ENCODE measurements around the gene ANKLE2.
"Not testable (repeated sequence)": the region's sequence is repeated elsewhere in the genome, so short reads cannot be mapped to it uniquely, and the experiment has no call there.

ANKLE2 gene

DNA sequence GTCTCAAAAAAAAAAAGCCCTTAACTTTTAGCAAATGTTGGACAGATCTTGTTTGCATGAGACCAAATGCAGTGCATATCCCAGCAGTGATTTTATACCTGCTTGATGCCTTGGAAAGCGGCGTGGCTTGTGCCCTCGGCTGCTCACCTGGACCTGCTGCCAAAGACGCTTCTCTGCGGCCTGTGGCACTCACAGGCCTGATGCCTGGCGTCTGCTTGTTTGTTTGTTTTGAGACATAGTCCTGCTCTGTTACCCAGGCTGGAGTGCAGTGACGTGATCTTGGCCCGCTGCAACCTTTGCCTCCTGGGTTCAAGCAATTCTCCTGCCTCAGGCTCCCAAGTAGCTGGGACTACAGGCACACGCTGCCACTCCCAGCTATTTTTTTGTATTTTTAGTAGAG is 45.8 kb downstream of the ANKLE2 start:
- no peaks in the 10 kb centered on the region for H3K27me3 Mint-ChIP-seq
- ATAC-seq (replicated peaks) (no peak), DNase-seq (no peak)
- H3K4me3 Mint-ChIP-seq = no peak overlapping the region
- H3K9me3 Mint-ChIP-seq = no peaks in the 10 kb centered on the region
- H3K4me1 Mint-ChIP-seq = peaks cover 15 to 19% of the 10 kb centered on the region in 2 donors
- H3K36me3 Mint-ChIP-seq = peaks cover 35 to 45% of the 10 kb centered on the region in 2 donors
- no peak overlapping the region for H3K27ac Mint-ChIP-seq

DNA sequence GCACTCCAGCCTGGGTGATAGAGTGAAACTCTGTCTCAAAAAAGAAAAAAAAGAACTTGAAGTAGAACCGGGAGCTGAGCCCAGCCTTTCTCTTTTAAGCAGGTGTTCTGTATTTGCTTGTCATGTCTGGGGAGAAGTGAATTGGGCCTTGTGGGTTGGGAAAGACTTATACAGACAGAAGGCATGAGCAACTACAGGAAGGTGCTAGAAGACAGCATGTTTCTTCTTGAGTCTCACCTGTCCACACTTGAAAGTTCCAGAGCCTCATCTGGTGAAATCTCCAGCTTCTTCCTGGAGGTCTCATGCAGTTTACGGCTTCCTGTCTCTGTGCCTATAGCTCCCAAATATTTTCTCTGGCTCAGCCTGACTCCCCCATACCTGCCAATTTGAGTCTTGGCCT is 48.5 kb downstream of the ANKLE2 start:
- no peaks in the 10 kb centered on the region for H3K27me3 Mint-ChIP-seq
- no peak for ATAC-seq (replicated peaks)
- H3K27ac Mint-ChIP-seq = no peak overlapping the region
- peaks cover 29 to 30% of the 10 kb centered on the region in 2 donors for H3K36me3 Mint-ChIP-seq
- no peaks in the 10 kb centered on the region for H3K9me3 Mint-ChIP-seq
- no peak for DNase-seq
- H3K4me1 Mint-ChIP-seq = peaks cover 16 to 19% of the 10 kb centered on the region in 2 donors
- no peak overlapping the region for H3K4me3 Mint-ChIP-seq

DNA sequence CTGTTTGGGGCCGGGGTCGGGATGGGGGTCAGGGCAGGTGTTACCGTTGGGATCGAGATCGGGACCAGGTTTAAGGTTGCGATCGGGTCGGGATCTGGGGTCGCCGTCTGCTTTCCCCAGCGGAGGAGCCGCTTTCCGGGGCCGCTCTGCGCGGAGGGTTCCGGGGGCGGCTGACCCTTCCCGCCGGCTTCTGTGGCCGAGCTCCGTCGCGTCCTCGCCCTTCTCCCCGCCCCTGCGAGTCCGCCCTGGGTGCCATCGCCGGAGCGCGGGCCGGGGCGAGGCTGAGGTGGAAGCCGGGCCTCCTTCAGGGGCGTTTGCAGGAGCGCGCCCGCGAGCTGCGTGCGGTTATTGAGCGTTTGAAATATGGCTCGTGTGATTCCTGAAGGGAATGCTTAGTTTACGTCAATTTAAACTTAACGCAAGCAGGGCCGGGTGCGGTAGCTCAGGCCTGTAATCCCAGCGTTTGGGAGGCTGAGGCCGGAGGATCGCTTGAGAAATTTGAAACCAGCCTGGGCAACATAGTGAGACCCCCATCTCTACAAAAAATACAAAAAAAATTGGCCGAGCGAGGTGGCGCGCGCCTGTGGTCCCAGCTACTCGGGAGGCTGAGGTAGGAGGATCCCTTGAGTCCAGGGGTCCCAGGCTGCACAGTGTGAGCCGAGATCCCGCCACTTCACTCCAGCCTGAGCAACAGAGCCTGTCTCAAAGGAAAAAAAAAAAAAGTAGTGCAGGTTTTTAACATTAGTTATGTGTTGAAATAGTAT is 50.4 kb downstream of the ANKLE2 start:
- Mint-ChIP-seq H3K36me3 (peaks cover 24 to 29% of the 10 kb centered on the region in 2 donors), H3K4me1 (peaks cover 16 to 23% of the 10 kb centered on the region in 2 donors), H3K27me3 (no peaks in the 10 kb centered on the region), H3K9me3 (peaks cover 4 to 5% of the 10 kb centered on the region in 2 donors), H3K4me3 (peak overlapping the region; percentile 85 to 89), H3K27ac (peak overlapping the region; percentile 85)
- peak; percentile 16 for DNase-seq
- peak; percentile 29 to 34 for ATAC-seq (replicated peaks)

DNA sequence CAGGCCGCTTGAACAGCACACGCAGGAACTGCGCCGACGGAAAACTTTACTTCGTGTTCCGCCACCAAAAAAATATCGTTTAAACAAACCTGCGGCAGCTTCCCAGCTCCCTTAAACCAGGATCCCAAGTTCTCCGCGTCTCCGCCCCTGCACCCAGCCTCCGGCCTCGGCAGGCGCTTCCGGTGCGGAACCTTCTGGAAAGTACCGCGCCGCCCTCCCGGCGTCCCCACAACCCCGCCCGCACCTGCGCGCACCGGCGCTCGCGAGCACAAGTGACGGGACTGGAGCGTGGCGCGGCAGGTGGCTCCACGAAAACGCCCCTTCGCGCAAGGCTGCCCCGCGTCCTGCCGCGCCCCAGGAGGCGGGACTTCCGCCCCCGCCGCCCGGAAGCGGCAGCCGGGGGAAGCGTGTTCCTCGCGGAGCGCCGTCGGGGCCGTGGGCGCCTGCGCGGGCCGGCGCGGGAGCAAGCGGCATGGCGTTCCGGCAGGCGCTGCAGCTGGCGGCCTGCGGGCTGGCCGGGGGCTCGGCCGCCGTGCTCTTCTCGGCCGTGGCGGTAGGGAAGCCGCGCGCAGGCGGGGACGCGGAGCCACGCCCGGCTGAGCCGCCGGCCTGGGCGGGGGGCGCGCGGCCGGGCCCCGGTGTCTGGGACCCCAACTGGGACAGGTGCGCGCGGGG is 51.1 kb downstream of the ANKLE2 start, which contains the start of gene PGAM5:
Gene PGAM5 (plus strand): TSS at position 438 of the 675 bp plus-strand sequence. CDS start 35 bp downstream, at position 473.
- Mint-ChIP-seq H3K27me3 (no peaks in the 10 kb centered on the region), H3K27ac (peak within 1 kb of the TSS; percentile 97), H3K36me3 (peaks cover 24 to 29% of the 10 kb centered on the region in 2 donors), H3K4me1 (peaks cover 16 to 23% of the 10 kb centered on the region in 2 donors), H3K4me3 (peak within 1 kb of the TSS; percentile 89 to 95), H3K9me3 (peaks cover 4 to 5% of the 10 kb centered on the region in 2 donors)
- DNase-seq (peak; percentile 93), ATAC-seq (replicated peaks) (peak; percentile 93 to 97)

DNA sequence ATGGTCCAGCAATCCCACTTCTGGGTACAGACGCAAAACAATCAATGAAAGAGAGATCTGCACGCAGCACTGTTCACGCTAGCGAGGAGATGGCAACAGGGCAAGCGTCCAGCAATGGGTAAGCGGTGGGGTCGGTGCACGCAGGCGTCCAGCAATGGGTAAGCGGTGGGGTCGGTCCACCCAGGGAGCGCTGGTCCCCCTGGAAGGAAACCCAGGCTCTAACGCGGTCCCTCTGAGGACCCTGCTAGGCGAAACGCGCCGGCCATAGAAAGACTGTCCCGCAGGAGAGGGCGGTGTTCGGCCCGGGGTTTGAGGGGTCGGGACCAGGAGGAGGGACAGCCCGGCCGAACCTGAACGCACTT is 51.6 kb downstream of the ANKLE2 start:
- H3K27me3 Mint-ChIP-seq = no peaks in the 10 kb centered on the region
- no peak for DNase-seq
- ATAC-seq (replicated peaks) = peak; percentile 44 to 48
- peak overlapping the region; percentile 89 to 95 for H3K4me3 Mint-ChIP-seq
- H3K27ac Mint-ChIP-seq = peak overlapping the region; percentile 97
- H3K4me1 Mint-ChIP-seq = peaks cover 16 to 23% of the 10 kb centered on the region in 2 donors
- peaks cover 25 to 29% of the 10 kb centered on the region in 2 donors for H3K36me3 Mint-ChIP-seq
- H3K9me3 Mint-ChIP-seq = peaks cover 4 to 5% of the 10 kb centered on the region in 2 donors

DNA sequence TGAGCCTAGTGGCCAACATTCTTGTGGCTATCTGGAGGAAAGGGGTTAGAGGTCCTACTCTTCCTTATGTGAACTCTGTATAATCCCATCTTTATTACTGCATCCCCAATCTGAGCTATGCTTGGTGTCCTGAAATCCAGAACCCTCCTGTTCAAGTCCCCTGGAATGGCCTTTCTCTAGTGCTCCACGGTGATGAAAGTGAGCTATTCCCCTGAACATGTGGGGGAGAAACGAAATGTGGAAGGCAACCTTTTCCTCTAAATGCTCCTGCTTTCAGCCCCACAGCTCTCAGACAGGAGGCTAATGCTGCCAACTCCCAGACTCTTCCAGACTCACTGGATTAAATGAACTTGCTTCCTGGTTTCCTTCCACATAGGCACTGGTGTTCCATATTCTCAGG is 53.5 kb downstream of the ANKLE2 start:
- H3K4me3 Mint-ChIP-seq = no peak overlapping the region
- H3K9me3 Mint-ChIP-seq = peaks cover 4 to 5% of the 10 kb centered on the region in 2 donors
- DNase-seq (no peak), ATAC-seq (replicated peaks) (no peak)
- peaks cover 32 to 33% of the 10 kb centered on the region in 2 donors for H3K36me3 Mint-ChIP-seq
- H3K27me3 Mint-ChIP-seq = no peaks in the 10 kb centered on the region
- no peak overlapping the region for H3K27ac Mint-ChIP-seq
- H3K4me1 Mint-ChIP-seq = peaks cover 13 to 14% of the 10 kb centered on the region in 2 donors

DNA sequence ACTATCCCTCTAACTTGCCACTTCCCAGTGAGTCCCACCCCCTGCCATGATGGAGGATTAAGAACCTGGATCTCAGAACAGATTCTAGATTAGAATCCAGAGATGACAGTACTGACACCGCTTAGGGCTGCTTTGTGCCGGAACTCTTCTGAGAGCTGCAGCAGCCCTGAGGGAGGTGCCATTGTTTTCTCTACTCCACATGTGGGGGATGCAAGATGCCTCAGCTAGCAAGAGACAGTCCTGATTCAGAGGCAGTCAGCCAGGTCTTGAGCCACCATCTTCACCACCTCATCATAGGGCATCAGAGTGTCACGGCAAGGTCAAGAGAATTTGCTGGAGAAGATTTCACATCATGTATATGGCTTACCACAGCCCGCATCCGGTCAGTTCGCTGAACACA is 54.4 kb downstream of the ANKLE2 start:
- no peak for ATAC-seq (replicated peaks)
- H3K36me3 Mint-ChIP-seq = peaks cover 37 to 41% of the 10 kb centered on the region in 2 donors
- peaks cover 10 to 12% of the 10 kb centered on the region in 2 donors for H3K4me1 Mint-ChIP-seq
- no peak overlapping the region for H3K27ac Mint-ChIP-seq
- no peaks in the 10 kb centered on the region for H3K27me3 Mint-ChIP-seq
- peaks cover 4 to 5% of the 10 kb centered on the region in 2 donors for H3K9me3 Mint-ChIP-seq
- H3K4me3 Mint-ChIP-seq = no peak overlapping the region
- no peak for DNase-seq

DNA sequence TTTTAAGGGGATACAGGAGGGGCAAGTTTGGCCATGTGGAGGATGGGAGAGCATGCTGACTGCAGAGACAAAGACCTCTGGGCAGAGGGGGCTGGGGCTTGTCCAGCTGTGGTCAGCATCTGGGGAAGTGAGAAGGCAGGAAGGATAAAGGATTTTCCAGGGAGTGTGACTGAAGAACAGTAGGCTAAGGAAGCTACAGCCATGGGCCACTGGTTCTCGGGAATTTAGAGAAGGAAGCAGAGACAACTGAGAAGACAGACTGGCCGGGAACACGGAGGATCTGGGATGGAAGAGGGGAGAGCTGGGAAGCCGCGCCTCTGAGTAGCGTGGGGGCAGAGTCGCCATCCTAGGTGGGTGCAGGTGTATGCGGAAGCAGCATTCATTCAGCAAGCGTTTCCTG is 58.0 kb downstream of the ANKLE2 start:
- no peak for ATAC-seq (replicated peaks)
- Mint-ChIP-seq H3K4me3 (no peak overlapping the region), H3K9me3 (peaks cover 4 to 5% of the 10 kb centered on the region in 2 donors), H3K27ac (no peak overlapping the region), H3K27me3 (no peaks in the 10 kb centered on the region), H3K36me3 (peaks cover 57 to 65% of the 10 kb centered on the region in 2 donors), H3K4me1 (peaks cover 10 to 30% of the 10 kb centered on the region in 2 donors)
- DNase-seq = no peak

DNA sequence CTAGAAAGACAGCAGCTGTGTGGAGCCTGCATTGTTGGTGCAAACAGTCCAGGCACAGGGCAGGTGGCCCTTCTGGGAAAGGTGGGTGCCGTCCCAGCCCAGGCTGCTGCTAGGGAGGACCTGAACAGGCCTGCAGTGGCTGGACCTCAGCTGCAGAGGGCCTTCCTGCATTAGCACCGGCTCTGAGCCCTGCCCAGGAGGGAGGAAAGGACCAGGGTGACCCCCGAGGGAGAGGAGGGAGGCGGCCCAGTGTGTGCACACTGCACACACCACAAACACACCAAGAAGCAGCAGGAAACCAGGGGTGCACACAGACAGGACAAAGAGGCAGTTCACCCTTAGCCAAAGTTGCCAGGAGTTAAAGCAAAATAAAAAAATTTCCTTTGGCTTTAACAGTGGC is 59.0 kb downstream of the ANKLE2 start:
- Mint-ChIP-seq H3K27ac (no peak overlapping the region), H3K4me3 (no peak overlapping the region), H3K9me3 (peaks cover 4 to 5% of the 10 kb centered on the region in 2 donors), H3K27me3 (no peaks in the 10 kb centered on the region), H3K36me3 (peaks cover 58 to 67% of the 10 kb centered on the region in 2 donors), H3K4me1 (peaks cover 10 to 30% of the 10 kb centered on the region in 2 donors)
- no peak for DNase-seq
- no peak for ATAC-seq (replicated peaks)

DNA sequence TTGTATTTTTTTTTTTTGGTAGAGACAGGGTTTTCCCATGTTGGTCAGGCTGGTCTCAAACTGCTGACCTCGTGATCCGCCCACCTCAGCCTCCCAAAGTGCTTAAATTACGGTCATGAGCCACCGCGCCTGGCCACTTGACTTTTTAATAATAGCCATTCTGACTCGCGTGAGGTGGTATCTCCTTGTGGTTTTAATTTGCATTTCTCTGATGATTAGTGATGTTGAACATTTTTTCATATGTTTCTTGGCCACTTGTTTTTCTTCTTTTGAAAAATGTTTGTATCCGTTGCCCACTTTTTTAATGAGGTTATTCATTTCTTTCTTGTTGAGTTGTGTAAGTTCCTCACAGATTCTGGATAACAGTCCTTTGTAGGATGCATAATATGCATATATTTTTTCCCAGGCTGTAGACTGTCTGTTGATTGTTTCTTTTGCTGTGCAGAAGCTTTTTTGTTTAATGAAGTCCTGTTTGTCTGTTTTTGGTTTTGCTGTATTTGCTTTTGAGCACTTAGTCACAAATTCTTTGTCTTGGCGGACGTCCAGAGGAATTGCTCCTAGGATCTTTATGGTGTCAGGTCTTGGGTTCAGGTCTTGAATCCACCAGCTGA is 61.3 kb downstream of the ANKLE2 start:
- Mint-ChIP-seq H3K9me3 (no peaks in the 10 kb centered on the region), H3K27ac (peak overlapping the region; percentile 81), H3K27me3 (no peaks in the 10 kb centered on the region), H3K4me3 (peak overlapping the region; percentile 5 to 17), H3K4me1 (peaks cover 10 to 26% of the 10 kb centered on the region in 2 donors), H3K36me3 (peaks cover 59 to 68% of the 10 kb centered on the region in 2 donors)
- ATAC-seq (replicated peaks) = peak; percentile 85 to 86
- DNase-seq = peak; percentile 53

DNA sequence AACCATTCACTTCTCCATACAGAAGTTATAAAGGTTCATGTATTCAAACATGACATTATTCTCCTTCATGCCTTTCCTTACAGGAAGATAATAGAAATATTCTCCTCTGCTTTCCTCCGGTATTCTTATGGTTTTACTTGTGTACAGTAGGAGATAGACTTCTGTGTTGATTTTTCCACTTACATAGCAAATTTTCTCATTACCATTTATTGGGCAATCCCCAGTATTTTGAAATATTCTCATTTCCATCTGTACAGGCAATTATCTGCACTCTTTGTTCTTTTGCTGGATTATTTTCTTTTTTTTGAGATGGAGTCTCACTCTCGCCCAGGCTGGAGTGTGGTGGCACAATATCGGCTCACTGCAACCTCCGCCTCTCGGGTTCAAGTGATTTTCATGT is 63.3 kb downstream of the ANKLE2 start:
- DNase-seq (no peak), ATAC-seq (replicated peaks) (no peak)
- H3K4me3 Mint-ChIP-seq = no peak overlapping the region
- H3K9me3 Mint-ChIP-seq = no peaks in the 10 kb centered on the region
- H3K4me1 Mint-ChIP-seq = peaks cover 4 to 26% of the 10 kb centered on the region in 2 donors
- no peaks in the 10 kb centered on the region for H3K27me3 Mint-ChIP-seq
- peaks cover 48 to 56% of the 10 kb centered on the region in 2 donors for H3K36me3 Mint-ChIP-seq
- H3K27ac Mint-ChIP-seq = no peak overlapping the region

DNA sequence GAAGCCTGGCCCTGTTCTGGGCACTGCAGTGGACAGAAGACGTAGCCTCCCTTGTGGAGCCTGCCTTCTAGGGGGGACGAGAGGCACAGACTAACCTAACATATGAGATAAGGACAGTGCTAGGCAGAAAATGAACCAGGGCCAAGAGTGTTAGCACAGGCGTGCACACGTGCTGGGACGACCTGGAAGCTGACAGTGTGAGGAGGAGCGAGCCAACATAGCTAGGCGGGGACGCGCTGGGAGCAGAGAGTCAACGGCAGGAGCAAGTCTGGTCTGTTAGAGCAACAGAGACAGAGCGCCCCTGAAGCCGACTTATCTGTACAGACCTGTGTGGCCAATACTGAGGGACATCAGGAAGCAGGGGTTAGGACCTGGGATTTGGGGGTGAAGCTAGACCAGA is 66.2 kb downstream of the ANKLE2 start:
- DNase-seq = no peak
- ATAC-seq (replicated peaks) = no peak
- peaks cover 3 to 10% of the 10 kb centered on the region in 2 donors for H3K4me1 Mint-ChIP-seq
- peaks cover 31 to 40% of the 10 kb centered on the region in 2 donors for H3K36me3 Mint-ChIP-seq
- no peaks in the 10 kb centered on the region for H3K27me3 Mint-ChIP-seq
- no peak overlapping the region for H3K4me3 Mint-ChIP-seq
- H3K9me3 Mint-ChIP-seq = no peaks in the 10 kb centered on the region
- H3K27ac Mint-ChIP-seq = peak overlapping the region; percentile 25

DNA sequence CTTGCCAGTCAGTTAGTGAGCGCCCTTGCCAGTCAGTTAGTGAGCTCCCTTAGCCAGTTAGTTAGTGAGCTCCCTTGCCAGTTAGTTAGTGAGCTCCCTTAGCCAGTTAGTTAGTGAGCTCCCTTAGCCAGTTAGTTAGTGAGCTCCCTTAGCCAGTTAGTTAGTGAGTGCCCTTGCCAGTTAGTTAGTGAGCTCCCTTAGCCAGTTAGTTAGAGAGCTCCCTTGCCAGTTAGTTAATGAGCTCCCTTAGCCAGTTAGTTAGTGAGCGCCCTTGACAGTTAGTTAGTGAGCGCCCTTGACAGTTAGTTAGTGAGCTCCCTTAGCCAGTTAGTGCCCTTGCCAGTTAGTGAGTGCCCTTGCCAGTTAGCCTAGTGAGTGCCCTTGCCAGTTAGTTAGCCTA is 66.7 kb downstream of the ANKLE2 start:
- not testable (repeated sequence) for ATAC-seq (replicated peaks); H3K4me1 Mint-ChIP-seq; H3K27ac Mint-ChIP-seq; H3K27me3 Mint-ChIP-seq; DNase-seq; H3K9me3 Mint-ChIP-seq; H3K4me3 Mint-ChIP-seq
- H3K36me3 Mint-ChIP-seq = peaks cover 26 to 34% of the 10 kb centered on the region in 2 donors

DNA sequence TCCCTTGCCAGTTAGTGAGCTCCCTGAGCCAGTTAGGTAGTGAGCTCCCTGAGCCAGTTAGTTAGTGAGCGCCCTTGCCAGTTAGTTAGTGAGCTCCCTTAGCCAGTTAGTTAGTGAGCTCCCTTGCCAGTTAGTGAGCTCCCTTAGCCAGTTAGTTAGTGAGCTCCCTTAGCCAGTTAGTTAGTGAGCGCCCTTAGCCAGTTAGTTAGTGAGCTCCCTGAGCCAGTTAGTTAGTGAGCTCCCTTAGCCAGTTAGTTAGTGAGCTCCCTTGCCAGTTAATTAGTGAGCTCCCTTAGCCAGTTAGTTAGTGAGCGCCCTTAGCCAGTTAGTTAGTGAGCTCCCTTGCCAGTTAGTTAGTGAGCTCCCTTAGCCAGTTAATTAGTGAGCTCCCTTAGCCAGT is 69.6 kb downstream of the ANKLE2 start:
- not testable (repeated sequence) for H3K27me3 Mint-ChIP-seq; H3K27ac Mint-ChIP-seq; DNase-seq; H3K4me3 Mint-ChIP-seq; ATAC-seq (replicated peaks); H3K9me3 Mint-ChIP-seq; H3K4me1 Mint-ChIP-seq
- peaks cover 8 to 12% of the 10 kb centered on the region in 2 donors for H3K36me3 Mint-ChIP-seq

All from stimulated activated naive B cell treated with anti-CD40 and anti-IgM and Interleukin-4, amounts not matched to agents 10 μg/mL and 1 μg/mL and 100 μg/mL, for 72 hours (primary cell).